Transverse colon (tissue), 3 donors: Measurements from ENCODE around the gene SLC39A6.

Experiments used
- POLR2A ChIP-seq: fragments of 450-650 bp; IDR thresholded peaks from one replicate; pipeline ENCODE4 v1.6.1; 2016; ENCODE audit warnings: antibody characterized with exemption, mild to moderate bottlenecking, moderate library complexity
- TF ChIP-seq, protein P1 (sequence below), 5 experiments: fragments of 200-600 bp in 3 of 5; fragments of 450-650 bp in 2 of 5; sonication (generic) in 3 of 5; IDR thresholded peaks; 1 replicate in 2 of 5; 2 replicates in 3 of 5; pipeline ENCODE4 v1.5.1; 2016 to 2017; ENCODE audit warnings: antibody characterized with exemption in 5 of 5, inconsistent platforms in 3 of 5, mild to moderate bottlenecking in 2 of 5, moderate library complexity in 1 of 5

DNA sequence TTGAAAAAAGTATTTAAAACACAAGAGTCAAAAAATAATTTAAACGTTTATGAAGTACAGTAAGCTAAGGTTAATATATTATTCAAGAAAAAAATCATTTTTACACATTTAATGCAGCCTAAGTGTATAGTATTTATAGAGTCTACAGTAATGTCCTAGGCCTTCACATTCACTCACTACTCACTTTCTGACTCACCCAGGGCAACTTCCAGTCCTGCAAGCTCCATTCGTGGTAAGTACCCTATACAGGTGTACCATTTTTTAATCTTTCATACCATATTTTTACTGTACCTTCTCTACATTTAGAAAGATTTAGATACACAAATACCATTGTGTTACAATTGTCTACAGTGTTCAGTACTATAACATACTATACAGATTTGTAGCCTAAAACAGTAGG is 40.9 kb downstream of the SLC39A6 start:
- TF ChIP-seq, protein P1, sequence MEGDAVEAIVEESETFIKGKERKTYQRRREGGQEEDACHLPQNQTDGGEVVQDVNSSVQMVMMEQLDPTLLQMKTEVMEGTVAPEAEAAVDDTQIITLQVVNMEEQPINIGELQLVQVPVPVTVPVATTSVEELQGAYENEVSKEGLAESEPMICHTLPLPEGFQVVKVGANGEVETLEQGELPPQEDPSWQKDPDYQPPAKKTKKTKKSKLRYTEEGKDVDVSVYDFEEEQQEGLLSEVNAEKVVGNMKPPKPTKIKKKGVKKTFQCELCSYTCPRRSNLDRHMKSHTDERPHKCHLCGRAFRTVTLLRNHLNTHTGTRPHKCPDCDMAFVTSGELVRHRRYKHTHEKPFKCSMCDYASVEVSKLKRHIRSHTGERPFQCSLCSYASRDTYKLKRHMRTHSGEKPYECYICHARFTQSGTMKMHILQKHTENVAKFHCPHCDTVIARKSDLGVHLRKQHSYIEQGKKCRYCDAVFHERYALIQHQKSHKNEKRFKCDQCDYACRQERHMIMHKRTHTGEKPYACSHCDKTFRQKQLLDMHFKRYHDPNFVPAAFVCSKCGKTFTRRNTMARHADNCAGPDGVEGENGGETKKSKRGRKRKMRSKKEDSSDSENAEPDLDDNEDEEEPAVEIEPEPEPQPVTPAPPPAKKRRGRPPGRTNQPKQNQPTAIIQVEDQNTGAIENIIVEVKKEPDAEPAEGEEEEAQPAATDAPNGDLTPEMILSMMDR (IDR thresholded peaks at IDR 0.05) = no peak
- TF ChIP-seq POLR2A = no peak
